ENCODE results near the gene ZNF236. TPM values are rescaled to one million over a fixed set of nuclear protein-coding genes. Genes with fewer than 3 reads are reported as not detected.

Gene ZNF236
- polyA plus RNA-seq, 2 of the 4 experiments (the other 2 are of a cell fraction): 2.6 to 7.8 TPM

GRCh38 chr18:76980663-76981395 lies 158.5 kb downstream of the ZNF236 start:
- Histone ChIP-seq H3K27ac (no peak overlapping the region), H3K9me3 (no peaks in the 10 kb centered on the region), H3K4me2 (no peak overlapping the region), H3K4me3 (no peak overlapping the region), H3K4me1 (no peaks in the 10 kb centered on the region)
- 75% methylated on average over 23 of the region's 23 CpGs for WGBS (ENCODE audit: missing lambda C conversion rate)
- TF ChIP-seq HOXA7 (CRISPR knock-in tag; IDR thresholded peaks at IDR 0.05) (no peak), ZC3H11A (IDR thresholded peaks at IDR 0.05) (no peak), PBX3 (IDR thresholded peaks at IDR 0.05) (no peak)
- DNase-seq (ENCODE audit: low read depth in 1 of 2, low spot score in 1 of 2) (no peak), FAIRE-seq (no peak), ATAC-seq (no peak)
- POLR2A ChIA-PET: no interaction called here
- CTCF ChIA-PET: interaction anchor here (0.6 to 0.7 kb wide), 2 partner anchors 178 to 427 kb away, joined by 3 read pairs; no protein-coding TSS in a partner anchor

- ATAC-seq (no peak), FAIRE-seq (no peak), DNase-seq (ENCODE audit: low read depth in 1 of 2, low spot score in 1 of 2) (no peak)
- Histone ChIP-seq H3K4me2 (no peak overlapping the region), H3K27ac (no peak overlapping the region), H3K4me1 (no peaks in the 10 kb centered on the region), H3K4me3 (no peak overlapping the region), H3K9me3 (no peaks in the 10 kb centered on the region)
- POLR2A ChIA-PET: no interaction called here
- CTCF ChIA-PET: interaction anchor here (1.3 to 2.6 kb wide), 2 partner anchors 21 to 26 kb away, joined by 4 to 12 read pairs; no protein-coding TSS in a partner anchor
- TF ChIP-seq CBX8 (IDR thresholded peaks at IDR 0.05) (no peak), SMC3 (IDR thresholded peaks at IDR 0.05) (no peak), ATOH8 (CRISPR knock-in tag; IDR thresholded peaks at IDR 0.05; ENCODE audit: low read depth) (no peak), CHD4 (IDR thresholded peaks at IDR 0.05; ENCODE audit: borderline replicate concordance) (no peak)
- WGBS (ENCODE audit: missing lambda C conversion rate): 78% methylated on average over 13 of the region's 13 CpGs
These were observed 159.1 kb downstream of the ZNF236 start for GRCh38 chr18:76981396-76981968.

- Histone ChIP-seq H3K4me3 (no peak overlapping the region), H3K27ac (no peak overlapping the region), H3K9me3 (no peaks in the 10 kb centered on the region), H3K4me1 (no peaks in the 10 kb centered on the region), H3K4me2 (no peak overlapping the region)
- ChIA-PET POLR2A (no interaction called here), CTCF (interaction anchor here (0.8 to 4.9 kb wide), 10 partner anchors 7 to 669 kb away, joined by 3 to 45 read pairs (median 6); no protein-coding TSS in a partner anchor)
- WGBS (ENCODE audit: missing lambda C conversion rate): 84% methylated on average over 5 of the region's 5 CpGs
- no peak for DNase-seq (ENCODE audit: low read depth in 1 of 2, low spot score in 1 of 2)
- TF ChIP-seq FOSB (CRISPR knock-in tag; IDR thresholded peaks at IDR 0.05): no peak
- no peak for ATAC-seq
- no peak for FAIRE-seq
These were observed 159.7 kb downstream of the ZNF236 start for GRCh38 chr18:76982038-76982437.

GRCh38 chr18:76982841-76983583 lies 160.7 kb downstream of the ZNF236 start:
- 50% methylated on average over 6 of the region's 15 CpGs for WGBS (ENCODE audit: missing lambda C conversion rate)
- DNase-seq (ENCODE audit: low read depth in 1 of 2, low spot score in 1 of 2) (peak; percentile 68 to 73), ATAC-seq (peak; percentile 85 to 94), FAIRE-seq (no peak)
- Histone ChIP-seq H3K4me1 (no peaks in the 10 kb centered on the region), H3K27ac (no peak overlapping the region), H3K9me3 (no peaks in the 10 kb centered on the region), H3K4me3 (no peak overlapping the region), H3K4me2 (peak overlapping the region; percentile 63)
- ChIA-PET CTCF (interaction anchor here (0.6 to 4.9 kb wide), 35 partner anchors 8 to 668 kb away, joined by 3 to 46 read pairs (median 4); no protein-coding TSS in a partner anchor), POLR2A (no interaction called here)
- peak; percentile 68 for TF ChIP-seq CTCF (IDR thresholded peaks at IDR 0.05)
- no peak for TF ChIP-seq ZFP36 (IDR thresholded peaks at IDR 0.05; ENCODE audit: borderline replicate concordance, partially characterized antibody)
- no peak for TF ChIP-seq HOXB5 (CRISPR knock-in tag; IDR thresholded peaks at IDR 0.05)
- no peak for TF ChIP-seq POLR2A (IDR thresholded peaks at IDR 0.05; ENCODE audit: low read length)
- peak; percentile 51 to 59; a peak in 4 of 5 replicates for TF ChIP-seq RAD21 (conservative IDR thresholded peaks at IDR 0.05 in 1 of 2, IDR thresholded peaks at IDR 0.05 in 1 of 2)
- TF ChIP-seq SREBF2 (IDR thresholded peaks at IDR 0.05): no peak
- TF ChIP-seq CBX8 (IDR thresholded peaks at IDR 0.05): no peak
- peak; percentile 65 for TF ChIP-seq SMC3 (IDR thresholded peaks at IDR 0.05)
- TF ChIP-seq HMGXB4 (CRISPR knock-in tag; IDR thresholded peaks at IDR 0.05; ENCODE audit: borderline replicate concordance): no peak
- no peak for TF ChIP-seq FOXS1 (CRISPR knock-in tag; IDR thresholded peaks at IDR 0.05)
- no peak for TF ChIP-seq RCOR1 (IDR thresholded peaks at IDR 0.05; ENCODE audit: low read depth, low read length)
- no peak for TF ChIP-seq RARB (CRISPR knock-in tag; IDR thresholded peaks at IDR 0.05)

Measured in A549 (cell line).